ENCODE results near the gene ITFG1.
"Not testable (repeated sequence)": the region's sequence is repeated elsewhere in the genome, so short reads cannot be mapped to it uniquely, and the experiment has no call there.

The ITFG1 gene

GRCh38 chr16:47140686-47141085 is 320.2 kb downstream of the ITFG1 start:
- no peak overlapping the region for H3K4me3 ChIP-seq (ENCODE audit: low read length)
- no peak for TF ChIP-seq ZNF274 (IDR thresholded peaks at IDR 0.05; ENCODE audit: low read depth, low read length)

GRCh38 chr16:47139561-47140185 is 321.2 kb downstream of the ITFG1 start:
- no peak for TF ChIP-seq ZNF274 (IDR thresholded peaks at IDR 0.05; ENCODE audit: low read depth, low read length)
- no peak overlapping the region for H3K4me3 ChIP-seq (ENCODE audit: low read length)

GRCh38 chr16:47137925-47138324 is 322.9 kb downstream of the ITFG1 start:
- not testable (repeated sequence) for H3K4me3 ChIP-seq (ENCODE audit: low read length)

- no peak for TF ChIP-seq ZNF274 (IDR thresholded peaks at IDR 0.05; ENCODE audit: low read depth, low read length)
- H3K4me3 ChIP-seq (ENCODE audit: low read length), result no peak overlapping the region
Observed at GRCh38 chr16:47136099-47136842, 324.6 kb downstream of the ITFG1 start.

GRCh38 chr16:47134550-47134949 is 326.3 kb downstream of the ITFG1 start:
- no peak for TF ChIP-seq ZNF274 (IDR thresholded peaks at IDR 0.05; ENCODE audit: low read depth, low read length)
- no peak overlapping the region for H3K4me3 ChIP-seq (ENCODE audit: low read length)

GRCh38 chr16:47132308-47132707 is 328.6 kb downstream of the ITFG1 start:
- no peak for TF ChIP-seq ZNF274 (IDR thresholded peaks at IDR 0.05; ENCODE audit: low read depth, low read length)
- no peak overlapping the region for H3K4me3 ChIP-seq (ENCODE audit: low read length)

GRCh38 chr16:47129755-47130435 is 331.0 kb downstream of the ITFG1 start:
- H3K4me3 ChIP-seq (ENCODE audit: low read length), result no peak overlapping the region
- no peak for TF ChIP-seq ZNF274 (IDR thresholded peaks at IDR 0.05; ENCODE audit: low read depth, low read length)

GRCh38 chr16:47127541-47127940 is 333.3 kb downstream of the ITFG1 start:
- H3K4me3 ChIP-seq (ENCODE audit: low read length), result no peak overlapping the region
- no peak for TF ChIP-seq ZNF274 (IDR thresholded peaks at IDR 0.05; ENCODE audit: low read depth, low read length)

GRCh38 chr16:47125757-47126156 is 335.1 kb downstream of the ITFG1 start:
- no peak overlapping the region for H3K4me3 ChIP-seq (ENCODE audit: low read length)
- no peak for TF ChIP-seq ZNF274 (IDR thresholded peaks at IDR 0.05; ENCODE audit: low read depth, low read length)

GRCh38 chr16:47113130-47113529 is 347.7 kb downstream of the ITFG1 start:
- no peak for TF ChIP-seq ZNF274 (IDR thresholded peaks at IDR 0.05; ENCODE audit: low read depth, low read length)
- H3K4me3 ChIP-seq (ENCODE audit: low read length), result no peak overlapping the region

GRCh38 chr16:47110939-47111338 is 349.9 kb downstream of the ITFG1 start:
- H3K4me3 ChIP-seq (ENCODE audit: low read length), result no peak overlapping the region
- TF ChIP-seq ZNF274 (IDR thresholded peaks at IDR 0.05; ENCODE audit: low read depth, low read length), result no peak

- no peak for TF ChIP-seq ZNF274 (IDR thresholded peaks at IDR 0.05; ENCODE audit: low read depth, low read length)
Observed at GRCh38 chr16:47109361-47109760, 351.5 kb downstream of the ITFG1 start.

More at GRCh38 chr16:47109361-47109760, 351.5 kb downstream of the ITFG1 start:
- no peak overlapping the region for H3K4me3 ChIP-seq (ENCODE audit: low read length)

Data from GM08714 (cell line).